ENCODE data around the gene FBN1. TPM values are rescaled to one million over a fixed set of nuclear protein-coding genes. Genes with fewer than 3 reads are reported as not detected.

FBN1 gene
- total RNA-seq, 1 experiment from 2014 or later = 5.2 TPM

GRCh38 chr15:48638963-48639362 lies 6.5 kb downstream of the FBN1 start (continued):
- no peak for TF ChIP-seq ATF6 (CRISPR knock-in tag; IDR thresholded peaks at IDR 0.05)

GRCh38 chr15:48637639-48638038 lies 7.9 kb downstream of the FBN1 start:
- POLR2A ChIA-PET = interaction anchor here (0.6 kb wide), 1 partner anchor 76 kb away, joined by 3 read pairs; no protein-coding TSS in a partner anchor

GRCh38 chr15:48636511-48636910 lies 9.0 kb downstream of the FBN1 start:
- no peak for DNase-seq (ENCODE audit: low spot score)
- H3K36me3 Mint-ChIP-seq = no peaks in the 10 kb centered on the region
- ChIA-PET POLR2A (no interaction called here), CTCF (no interaction called here)
- no peak overlapping the region for H3K27ac Mint-ChIP-seq
- no peaks in the 10 kb centered on the region for H3K9me3 Mint-ChIP-seq
- H3K4me1 Mint-ChIP-seq = peaks cover 2% of the 10 kb centered on the region
- peaks cover 2% of the 10 kb centered on the region for H3K27me3 Mint-ChIP-seq (ENCODE audit: low read depth)
- ATAC-seq = peak; percentile 64
- H3K4me3 Mint-ChIP-seq = no peak overlapping the region
- TF ChIP-seq ARID4B (CRISPR knock-in tag; IDR thresholded peaks at IDR 0.05; ENCODE audit: borderline replicate concordance) (no peak), IRF2 (CRISPR knock-in tag; IDR thresholded peaks at IDR 0.05; ENCODE audit: borderline replicate concordance, low read depth) (no peak), IRF1 (CRISPR knock-in tag; IDR thresholded peaks at IDR 0.05) (no peak), JAZF1 (CRISPR knock-in tag; IDR thresholded peaks at IDR 0.05) (no peak), NR3C1 (CRISPR knock-in tag; conservative IDR thresholded peaks at IDR 0.05; ENCODE audit: low read depth) (no peak), MXD4 (CRISPR knock-in tag; IDR thresholded peaks at IDR 0.05; ENCODE audit: borderline replicate concordance) (no peak), TEAD1 (CRISPR knock-in tag; IDR thresholded peaks at IDR 0.05) (no peak), PRRX2 (CRISPR knock-in tag; IDR thresholded peaks at IDR 0.05) (no peak), CDX4 (CRISPR knock-in tag; IDR thresholded peaks at IDR 0.05; ENCODE audit: borderline replicate concordance) (no peak), HMGA2 (CRISPR knock-in tag; IDR thresholded peaks at IDR 0.05) (no peak), ZNF396 (CRISPR knock-in tag; IDR thresholded peaks at IDR 0.05; ENCODE audit: borderline replicate concordance) (no peak), HMGXB4 (CRISPR knock-in tag; IDR thresholded peaks at IDR 0.05) (no peak)

More at GRCh38 chr15:48637639-48638038, 7.9 kb downstream of the FBN1 start:
- no peak overlapping the region for H3K4me3 Mint-ChIP-seq
- H3K27ac Mint-ChIP-seq = no peak overlapping the region
- no peaks in the 10 kb centered on the region for H3K36me3 Mint-ChIP-seq
- ATAC-seq (no peak), DNase-seq (ENCODE audit: low spot score) (no peak)
- H3K27me3 Mint-ChIP-seq (ENCODE audit: low read depth) = peaks cover 11% of the 10 kb centered on the region
- peaks cover 2% of the 10 kb centered on the region; the same call in 1 of the 2 replicates for H3K4me1 Mint-ChIP-seq
- CTCF ChIA-PET = no interaction called here
- TF ChIP-seq CBFB (CRISPR knock-in tag; IDR thresholded peaks at IDR 0.05; ENCODE audit: low read depth) (no peak), NR1H2 (CRISPR knock-in tag; IDR thresholded peaks at IDR 0.05) (no peak), MYBL2 (CRISPR knock-in tag; IDR thresholded peaks at IDR 0.05) (no peak), IRF1 (CRISPR knock-in tag; IDR thresholded peaks at IDR 0.05) (no peak), NR2C2 (CRISPR knock-in tag; IDR thresholded peaks at IDR 0.05) (no peak), E2F4 (CRISPR knock-in tag; IDR thresholded peaks at IDR 0.05; ENCODE audit: borderline replicate concordance, low read depth) (no peak), NFYB (CRISPR knock-in tag; conservative IDR thresholded peaks at IDR 0.05; ENCODE audit: low read depth) (no peak)
- no peaks in the 10 kb centered on the region for H3K9me3 Mint-ChIP-seq

Data from WTC11 (cell line).